Activated CD4-positive, alpha-beta T cell treated with anti-CD3 and anti-CD28 coated beads, Interleukin-2, amount 50 U/mL, for 48 hours (primary cell): ENCODE results near the gene BHLHA9.
"Not testable (repeated sequence)": the region's sequence is repeated elsewhere in the genome, so short reads cannot be mapped to it uniquely, and the experiment has no call there.

Experiments
- DNase-seq, 2 experiments: peaks; one replicate each; pipeline ENCODE4 v3.0.0-alpha.2; 2020

The BHLHA9 gene

DNA sequence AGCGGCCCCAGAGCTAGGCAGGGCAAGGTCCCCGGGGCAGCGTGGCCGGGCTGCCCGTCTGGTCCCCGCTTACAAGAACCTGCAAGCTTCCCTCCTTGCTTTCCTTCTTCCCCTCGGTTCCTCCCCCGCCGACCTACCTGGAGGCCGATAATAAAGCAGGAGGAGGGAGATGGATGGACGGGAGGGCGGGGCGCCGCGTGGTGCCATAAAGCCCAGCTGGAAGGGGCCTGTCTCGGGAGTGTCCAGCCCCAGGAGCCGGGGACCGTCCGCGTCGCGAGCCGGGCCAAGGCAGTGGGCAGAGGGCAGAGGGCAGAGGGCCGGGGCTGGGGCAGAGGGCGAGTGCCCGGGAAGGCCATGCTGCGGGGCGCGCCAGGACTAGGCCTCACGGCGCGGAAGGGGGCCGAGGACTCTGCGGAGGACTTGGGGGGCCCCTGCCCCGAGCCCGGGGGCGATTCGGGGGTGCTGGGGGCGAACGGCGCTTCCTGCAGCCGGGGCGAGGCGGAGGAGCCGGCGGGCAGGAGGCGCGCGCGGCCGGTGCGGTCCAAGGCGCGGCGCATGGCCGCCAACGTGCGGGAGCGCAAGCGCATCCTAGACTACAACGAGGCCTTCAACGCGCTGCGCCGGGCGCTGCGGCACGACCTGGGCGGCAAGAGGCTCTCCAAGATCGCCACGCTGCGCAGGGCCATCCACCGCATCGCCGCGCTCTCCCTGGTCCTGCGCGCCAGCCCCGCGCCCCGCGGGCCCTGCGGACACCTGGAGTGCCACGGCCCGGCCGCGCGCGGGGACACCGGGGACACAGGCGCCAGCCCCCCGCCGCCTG lies at the start of gene BHLHA9:
TSS of gene BHLHA9 (plus strand) at position 235 of the 820 bp plus-strand sequence. CDS start at position 355, 120 bp downstream.
- no peak for DNase-seq

DNA sequence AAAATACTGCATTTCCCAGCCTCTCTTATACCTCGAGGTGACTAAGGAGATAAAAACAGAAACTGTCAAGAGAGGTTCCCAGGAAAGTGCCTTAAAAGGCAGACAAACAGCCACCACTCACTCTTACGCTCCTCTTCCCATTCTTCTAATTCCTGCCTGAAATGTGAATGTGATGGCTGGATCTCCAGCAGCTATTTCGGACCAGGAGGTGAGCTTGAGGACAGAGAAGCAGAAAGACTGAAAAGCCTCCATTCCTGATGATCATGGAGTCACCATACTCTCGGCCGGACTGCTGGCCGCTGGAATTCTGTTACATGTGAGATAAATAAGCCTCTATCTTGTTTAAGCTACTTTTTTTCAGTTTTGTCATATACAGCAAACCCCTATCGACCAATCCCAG lies 49.0 kb upstream of the BHLHA9 start:
- no peak for DNase-seq

DNA sequence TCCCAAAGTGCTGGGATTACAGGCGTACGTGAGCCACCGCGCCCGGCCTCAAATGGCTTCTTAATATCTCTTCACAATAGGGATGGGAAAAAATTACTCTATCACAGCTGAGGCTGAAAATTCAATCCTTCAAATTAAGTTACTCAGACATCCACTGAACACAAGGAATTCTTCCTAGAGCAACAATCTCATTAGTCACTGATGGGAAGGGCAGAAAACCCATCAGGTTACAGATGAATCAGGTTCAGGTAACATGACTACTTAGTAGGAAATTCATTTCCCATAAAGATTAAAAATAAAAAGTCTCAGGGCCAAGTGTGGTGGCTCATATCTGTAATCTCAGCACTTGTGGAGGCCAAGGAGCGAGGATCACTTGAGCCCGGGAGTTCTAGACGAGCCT lies 47.9 kb upstream of the BHLHA9 start:
- no peak for DNase-seq

DNA sequence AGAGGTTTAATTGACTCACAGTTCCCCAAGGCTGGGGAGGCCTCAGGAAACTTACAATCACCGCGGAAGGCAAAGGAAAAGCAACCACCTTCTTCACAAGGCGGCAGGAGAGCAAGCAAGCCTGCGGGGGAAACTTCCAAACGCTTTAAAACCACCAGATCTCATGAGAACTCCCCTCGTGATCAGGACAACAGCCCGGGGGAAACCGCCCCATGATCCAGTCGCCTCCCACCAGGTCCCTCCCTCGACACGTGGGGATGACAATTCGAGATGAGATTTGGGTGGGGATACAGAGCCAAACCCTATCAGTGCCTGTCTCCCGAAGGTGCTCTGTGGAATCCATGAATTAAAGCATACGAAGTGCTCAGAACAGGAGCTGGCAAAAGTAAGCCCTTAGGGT lies 46.6 kb upstream of the BHLHA9 start:
- DNase-seq: no peak

DNA sequence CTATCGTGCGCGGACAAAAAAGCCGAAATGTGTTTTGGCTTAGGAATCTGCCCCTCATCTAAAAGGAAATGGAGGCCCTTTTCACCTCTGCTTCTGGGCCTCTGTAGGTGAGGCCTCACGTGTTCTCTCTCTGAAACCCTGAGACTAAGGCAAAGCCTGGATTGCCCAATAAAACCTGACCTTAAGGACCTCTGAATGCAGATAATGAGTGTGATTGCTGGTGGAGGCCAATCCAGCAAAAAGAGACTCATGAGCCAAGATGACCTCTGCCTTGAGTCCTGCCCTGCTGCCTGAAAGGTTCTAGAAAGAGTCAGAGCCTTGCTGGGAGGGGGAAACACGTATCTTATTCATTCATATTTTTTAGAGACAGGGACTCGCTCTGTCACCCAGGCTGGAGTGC lies 45.9 kb upstream of the BHLHA9 start:
- no peak for DNase-seq

DNA sequence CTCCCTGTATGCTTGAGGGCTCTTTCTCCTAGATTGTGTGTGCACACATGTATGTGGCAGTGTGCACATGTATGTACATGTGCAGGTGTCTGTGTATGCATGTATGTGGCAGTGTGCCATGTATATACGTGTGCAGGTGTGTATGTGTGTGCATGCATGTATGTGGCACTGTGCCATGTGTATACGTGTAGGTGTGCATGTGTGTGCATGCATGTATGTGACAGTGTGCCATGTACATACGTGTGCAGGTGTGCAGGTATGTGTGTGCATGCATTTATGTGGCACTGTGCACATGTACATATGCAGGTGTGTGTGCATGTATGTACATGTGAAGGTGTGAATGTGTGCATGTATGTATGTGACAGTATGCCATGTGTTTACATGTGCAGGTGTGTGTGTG lies 43.9 kb upstream of the BHLHA9 start:
- DNase-seq: no peak

DNA sequence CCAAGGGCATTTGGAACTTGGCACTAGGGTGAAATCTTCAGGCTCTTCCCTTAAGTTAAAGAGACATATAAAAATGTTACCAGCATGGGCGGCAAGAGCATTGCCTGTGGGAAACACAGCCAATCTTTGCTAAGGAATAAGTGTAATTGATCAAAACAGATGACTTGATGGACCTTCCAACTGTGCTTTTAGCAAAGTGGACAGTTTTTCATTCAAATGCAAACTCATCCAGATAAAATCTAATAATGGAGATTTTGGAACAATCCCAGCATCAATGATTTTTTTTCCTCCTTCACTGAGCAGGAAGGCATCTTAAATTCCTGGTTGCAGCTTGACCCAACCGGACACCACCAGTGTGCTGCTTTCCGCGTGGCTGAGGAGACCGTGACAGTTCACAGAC lies 42.9 kb upstream of the BHLHA9 start:
- DNase-seq: no peak

DNA sequence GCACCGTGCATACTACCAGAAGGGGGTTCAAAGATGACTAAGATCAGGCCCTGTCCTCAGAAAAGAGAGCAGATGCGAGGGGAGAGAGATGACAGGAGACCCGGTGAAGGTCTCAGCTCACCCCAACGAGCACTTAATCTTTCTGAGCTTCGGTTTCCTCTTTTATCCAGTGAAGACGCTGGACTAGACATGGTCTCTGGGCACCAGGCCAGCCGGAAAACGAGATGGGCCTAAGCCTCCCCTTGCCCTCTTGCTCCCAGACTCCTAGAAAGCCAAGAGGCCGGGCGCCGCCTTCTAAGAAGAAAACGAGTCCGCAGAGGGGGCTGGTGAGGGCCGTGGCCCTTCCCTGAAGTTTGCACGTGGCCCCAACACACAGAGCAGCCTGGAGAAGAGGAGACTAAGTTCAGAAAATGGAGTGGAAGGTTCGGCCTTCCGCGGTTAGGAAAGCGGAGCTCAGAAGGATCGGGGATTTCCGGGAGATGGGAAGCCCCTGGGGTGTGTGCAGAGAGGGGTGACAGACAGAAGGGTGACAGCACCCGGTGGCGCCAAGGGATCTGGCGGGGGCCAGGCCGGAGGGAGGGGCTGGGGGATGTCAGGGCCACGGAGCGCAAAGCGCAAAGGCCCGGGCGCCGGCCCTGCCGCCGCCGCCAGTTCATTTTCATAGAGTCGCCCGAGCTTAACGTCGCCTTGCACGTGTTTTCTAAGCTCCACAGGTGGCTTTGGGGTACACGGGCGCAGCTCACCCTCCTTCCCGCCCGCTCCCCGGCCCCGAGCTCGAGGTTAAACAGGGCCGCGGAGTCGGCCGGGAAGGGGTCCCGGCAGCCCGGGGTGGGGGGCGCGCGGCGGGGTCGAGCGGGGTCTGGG lies 42.1 kb upstream of the BHLHA9 start:
- peak in 1 of 2 experiments; percentile 18 for DNase-seq

DNA sequence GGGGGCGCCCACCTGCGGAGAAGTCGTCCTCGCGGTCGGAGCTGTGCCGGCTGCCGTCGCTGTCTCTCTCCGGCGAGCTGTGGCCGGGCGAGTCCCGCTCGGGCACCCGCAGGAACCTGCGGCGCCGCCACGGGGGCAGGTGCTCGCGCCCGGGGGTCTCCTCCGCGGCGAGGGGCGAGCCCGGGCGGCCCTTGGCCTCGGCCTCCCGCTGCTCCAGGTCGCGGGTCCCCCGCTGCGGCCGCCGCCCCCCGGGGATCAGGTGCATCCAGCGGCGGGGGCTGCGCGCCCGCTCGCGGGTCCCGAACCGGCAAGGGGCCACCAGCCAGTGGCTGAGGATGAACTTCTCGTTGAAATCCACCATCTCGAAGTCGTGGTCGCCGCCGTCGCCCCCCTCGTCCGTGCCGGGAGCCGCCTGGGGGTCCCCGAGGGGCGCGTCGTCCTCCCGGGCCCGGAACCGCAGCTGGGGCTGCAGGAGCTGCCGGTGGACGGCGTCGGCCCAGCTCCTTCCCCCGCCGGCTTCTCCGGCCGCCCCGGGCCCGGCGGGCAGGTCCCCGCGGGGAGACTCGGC lies 41.4 kb upstream of the BHLHA9 start:
- DNase-seq: no peak

DNA sequence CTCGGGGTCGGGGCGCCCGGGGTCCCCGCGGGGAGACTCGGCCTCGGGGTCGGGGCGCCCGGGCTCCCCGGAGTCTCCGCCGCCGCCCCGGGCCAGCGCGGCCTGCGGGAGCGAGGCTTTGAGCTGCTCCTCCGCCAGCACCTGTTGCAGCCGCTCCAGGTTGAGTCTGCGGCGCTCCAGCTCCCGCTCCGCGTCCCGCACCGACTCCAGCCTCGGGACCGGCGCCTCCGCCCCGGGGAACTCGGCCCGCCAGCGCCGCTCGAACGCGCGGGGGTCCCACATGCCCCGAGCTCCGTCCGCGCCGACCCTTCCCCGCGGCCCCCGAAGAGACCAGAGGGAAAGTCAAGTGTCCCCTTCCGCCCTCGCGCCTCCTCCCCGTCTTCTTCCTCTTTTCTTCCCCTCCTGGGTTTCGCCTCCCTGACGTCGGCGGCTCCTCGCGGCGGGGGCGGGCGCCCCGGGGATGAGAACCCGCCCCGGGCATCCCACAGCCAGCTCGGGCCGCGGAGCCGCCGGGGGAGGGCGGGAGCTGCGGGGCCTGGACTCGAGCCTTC lies 40.8 kb upstream of the BHLHA9 start:
- DNase-seq: peak; percentile 33 to 52

DNA sequence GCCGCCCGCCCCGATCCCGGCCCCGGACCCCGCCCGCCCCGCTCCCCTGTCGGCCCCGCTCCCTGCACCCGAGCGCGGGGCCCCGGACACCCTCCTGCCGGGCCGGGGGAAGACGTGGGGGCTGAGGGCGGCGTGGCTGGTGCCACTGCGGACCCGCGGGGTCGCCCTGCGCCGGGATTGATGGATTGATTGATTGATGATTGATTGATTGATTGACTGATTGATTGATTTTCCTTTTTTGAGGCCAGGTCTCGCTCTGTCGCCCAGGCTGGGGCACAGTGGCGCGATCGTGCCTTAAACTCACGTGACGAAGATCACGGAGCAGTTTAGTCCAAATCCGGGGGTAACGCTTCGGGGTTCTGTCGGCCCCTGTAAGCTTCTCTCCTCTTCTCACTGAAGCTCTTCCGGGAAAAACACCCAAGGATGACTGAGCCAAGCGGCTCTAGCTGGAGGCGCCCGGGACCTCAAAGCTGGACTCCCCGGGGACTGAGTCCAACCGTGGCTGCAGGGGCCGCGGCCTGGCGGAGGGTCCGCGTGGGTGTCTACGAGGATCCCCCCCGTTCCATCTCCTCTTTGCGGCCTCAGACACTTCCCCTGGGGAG lies 40.2 kb upstream of the BHLHA9 start:
- DNase-seq: no peak

DNA sequence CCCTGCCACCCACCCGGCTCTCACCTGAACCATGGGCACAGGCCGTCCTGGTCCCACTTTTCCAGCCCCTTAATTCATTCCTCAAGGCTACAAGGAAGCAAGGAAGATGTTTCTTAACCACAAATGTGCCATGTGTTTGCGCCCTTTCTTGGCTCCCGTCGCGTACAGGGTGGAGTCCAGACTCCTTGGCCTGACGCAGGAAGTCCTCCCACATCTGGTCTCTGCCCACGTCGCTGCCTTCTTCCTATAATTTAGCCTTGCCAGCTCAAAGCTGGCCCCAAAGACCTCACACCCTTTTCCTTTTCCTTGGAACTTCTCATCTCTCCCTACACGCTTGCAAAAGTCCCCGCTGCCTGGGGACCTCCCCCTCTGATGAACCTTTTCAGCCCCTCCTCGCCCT lies 38.8 kb upstream of the BHLHA9 start:
- DNase-seq: no peak

DNA sequence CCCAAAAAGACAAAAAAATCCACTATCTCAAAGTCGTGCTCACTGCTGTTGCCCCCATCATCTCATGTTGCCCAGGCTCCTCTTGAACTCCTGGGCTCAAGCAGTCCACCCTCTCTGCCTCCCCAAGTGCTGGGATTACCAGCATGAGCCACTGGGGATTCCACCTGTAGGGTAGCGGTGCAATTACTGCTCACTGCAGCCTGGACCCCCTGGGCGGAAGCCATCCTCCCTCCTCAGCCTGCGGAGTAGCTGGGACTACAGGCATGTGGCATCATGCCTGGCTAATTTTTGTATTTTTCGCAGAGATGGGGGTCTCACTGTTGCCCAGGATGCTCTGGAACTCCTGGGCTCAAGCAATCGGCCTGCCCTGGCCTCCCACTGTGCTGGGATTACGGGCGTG lies 37.9 kb upstream of the BHLHA9 start:
- no peak for DNase-seq

DNA sequence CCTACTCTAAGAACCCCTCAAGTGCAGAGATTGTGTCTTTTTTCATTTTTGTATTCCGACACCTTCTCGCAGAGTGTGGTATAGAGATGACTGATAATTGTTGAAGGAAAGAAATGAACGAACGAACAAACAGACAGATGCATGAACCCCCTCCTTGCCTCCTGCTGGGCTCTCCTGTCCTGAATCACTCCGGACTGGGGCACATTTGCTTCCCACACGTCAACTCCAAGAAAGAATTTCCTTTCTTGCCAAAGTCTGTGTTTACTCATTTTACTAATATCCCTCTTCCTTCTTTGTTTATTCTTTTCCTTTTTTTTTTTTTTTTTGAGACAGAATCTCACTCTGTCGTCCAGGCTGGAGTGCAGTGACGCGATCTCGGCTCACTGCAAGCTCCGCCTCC lies 37.5 kb upstream of the BHLHA9 start:
- DNase-seq: no peak

DNA sequence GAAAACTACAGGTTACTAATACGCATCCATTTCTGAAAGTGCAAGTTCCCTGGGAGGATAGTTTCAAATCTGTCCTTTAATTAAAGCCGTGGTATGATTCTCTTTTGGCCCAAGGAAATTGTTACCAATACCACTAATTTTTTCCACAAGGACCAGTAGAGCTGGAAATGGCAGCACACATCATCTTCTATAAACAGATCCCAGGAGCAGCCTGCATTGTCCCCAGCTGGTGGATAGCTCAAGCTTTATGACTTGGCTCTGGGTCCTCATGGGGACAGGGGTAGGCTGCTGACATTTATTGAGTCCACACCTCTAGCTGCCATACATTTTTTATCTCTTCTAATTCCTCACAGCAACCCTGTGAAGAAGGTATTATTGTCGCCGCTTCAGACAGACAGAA lies 35.8 kb upstream of the BHLHA9 start:
- no peak for DNase-seq

DNA sequence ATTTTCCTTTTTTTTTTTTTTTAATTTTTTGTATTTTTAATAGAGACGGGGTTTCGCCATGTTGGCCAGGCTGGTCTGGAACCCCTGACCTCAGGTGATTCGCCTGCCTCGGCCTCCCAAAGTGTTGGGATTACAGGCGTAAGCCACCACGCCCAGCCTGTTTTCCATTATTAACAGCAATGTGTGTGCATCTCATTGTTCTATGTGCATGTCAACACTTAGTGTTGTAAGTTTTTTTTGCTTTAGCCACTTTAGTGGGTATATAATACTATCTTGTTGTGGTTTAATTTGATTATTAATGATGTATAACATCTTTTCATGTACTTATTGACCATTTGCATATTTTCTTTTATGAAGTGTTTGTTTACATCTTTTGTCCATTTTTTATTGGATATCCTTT lies 32.8 kb upstream of the BHLHA9 start:
- DNase-seq: no peak

DNA sequence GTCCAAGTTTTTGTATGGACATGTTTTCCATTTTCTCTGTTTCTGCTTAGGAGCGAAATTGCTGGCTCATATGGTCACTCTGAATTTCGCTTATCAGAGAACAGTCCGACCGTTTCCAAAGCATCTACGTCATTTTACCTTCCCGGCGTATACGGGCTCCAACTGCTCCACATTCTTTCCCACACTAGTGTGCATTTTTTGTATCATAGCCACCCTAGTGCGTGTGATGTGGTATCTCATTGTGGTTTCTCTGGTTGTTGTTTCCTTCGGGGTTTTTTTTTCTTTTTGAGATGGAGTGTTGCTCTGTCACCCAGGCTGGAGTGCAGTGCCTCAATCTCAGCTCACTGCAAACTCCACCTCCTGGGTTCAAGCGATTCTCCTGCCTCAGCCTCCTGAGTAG lies 31.0 kb upstream of the BHLHA9 start:
- no peak for DNase-seq

DNA sequence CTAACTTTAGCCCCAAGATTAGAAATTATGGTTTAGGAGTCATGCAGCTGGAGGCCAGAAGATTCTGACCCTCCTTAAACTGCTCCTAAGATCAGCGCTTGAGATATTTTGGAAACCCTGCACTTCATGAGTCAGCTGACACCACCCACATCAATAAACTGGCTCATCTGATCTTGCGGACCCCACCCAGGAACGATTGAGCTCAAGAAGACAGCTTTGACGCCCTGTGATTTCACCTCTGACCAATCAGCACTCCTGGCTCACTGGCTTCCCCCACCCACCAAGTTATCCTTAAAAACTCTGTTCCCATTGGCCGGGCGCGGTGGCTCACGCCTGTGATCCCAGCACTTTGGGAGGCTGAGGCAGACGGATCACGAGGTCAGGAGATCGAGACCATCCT lies 29.8 kb upstream of the BHLHA9 start:
- DNase-seq: not testable (repeated sequence)

DNA sequence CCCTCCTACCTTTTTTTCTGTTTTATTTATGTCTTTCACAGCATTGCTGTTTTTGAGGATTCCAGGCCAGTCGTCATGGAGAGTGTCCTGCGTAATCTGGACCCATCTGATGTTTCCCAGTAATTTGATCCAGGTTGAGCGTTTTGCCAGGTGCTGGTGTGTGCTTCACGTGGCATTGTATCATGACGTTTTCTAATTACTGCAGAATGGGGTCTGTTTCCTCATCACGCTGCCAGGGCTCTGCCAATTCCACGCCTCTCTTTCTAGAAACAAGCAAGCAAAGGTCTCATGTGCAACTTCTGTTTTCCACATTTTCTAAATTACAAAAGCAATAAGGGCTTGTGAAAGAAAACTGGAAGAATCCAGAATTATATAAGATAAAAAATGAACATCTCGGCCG lies 28.3 kb upstream of the BHLHA9 start:
- DNase-seq: no peak

DNA sequence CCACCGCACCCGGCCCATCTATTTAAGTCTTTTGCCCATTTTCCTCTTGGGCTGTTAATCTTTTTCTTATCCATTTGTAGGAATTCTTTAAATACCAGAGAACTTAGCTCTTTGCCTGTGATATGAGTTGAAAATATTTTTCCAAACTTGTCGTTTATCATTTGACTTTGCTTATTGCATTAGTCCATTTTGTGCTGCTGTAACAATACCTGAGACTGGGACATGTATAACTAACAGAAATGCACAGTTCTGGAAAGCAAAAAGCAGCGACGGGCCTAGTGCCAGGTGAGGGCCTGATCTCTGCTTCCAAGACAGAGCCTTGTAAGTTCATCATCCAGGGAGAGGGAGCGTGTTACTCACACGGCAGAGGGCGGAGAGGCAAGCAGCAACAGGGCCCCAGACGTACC lies 25.6 kb upstream of the BHLHA9 start:
- DNase-seq: no peak

DNA sequence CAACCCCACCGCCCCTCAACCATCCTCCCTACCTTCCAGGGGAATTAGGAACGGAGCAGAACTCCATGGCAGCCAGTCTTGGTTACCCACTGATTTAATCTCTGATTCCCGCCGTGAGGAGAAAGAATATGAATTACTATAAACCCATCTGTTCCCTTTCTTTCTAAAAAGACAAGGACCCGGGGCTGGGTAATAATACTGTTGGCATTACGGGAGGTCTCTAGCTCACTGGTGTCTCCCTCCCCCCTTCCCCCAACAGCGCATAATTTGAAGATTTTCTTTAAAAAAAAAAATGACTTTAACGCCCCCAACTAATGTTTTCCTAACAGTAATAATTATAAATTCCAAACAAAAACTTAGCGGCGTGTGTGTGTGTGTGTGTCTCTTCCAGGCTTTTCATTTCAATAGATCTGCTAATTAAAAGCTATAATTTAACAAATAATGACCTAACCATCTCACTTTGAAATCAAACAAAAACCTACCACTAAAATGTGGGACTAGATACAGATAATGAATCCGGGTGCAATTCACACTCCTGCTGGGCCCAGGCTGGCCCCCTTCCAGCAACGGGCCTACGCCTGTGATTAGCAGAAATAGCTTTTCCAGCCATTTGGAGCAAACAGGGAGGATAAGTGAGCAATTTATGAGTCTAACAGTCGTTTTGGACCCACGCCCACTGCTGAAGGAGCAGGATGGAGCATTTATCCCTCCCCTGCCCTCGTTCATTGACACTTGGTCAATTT lies 18.2 kb upstream of the BHLHA9 start:
- DNase-seq: no peak

DNA sequence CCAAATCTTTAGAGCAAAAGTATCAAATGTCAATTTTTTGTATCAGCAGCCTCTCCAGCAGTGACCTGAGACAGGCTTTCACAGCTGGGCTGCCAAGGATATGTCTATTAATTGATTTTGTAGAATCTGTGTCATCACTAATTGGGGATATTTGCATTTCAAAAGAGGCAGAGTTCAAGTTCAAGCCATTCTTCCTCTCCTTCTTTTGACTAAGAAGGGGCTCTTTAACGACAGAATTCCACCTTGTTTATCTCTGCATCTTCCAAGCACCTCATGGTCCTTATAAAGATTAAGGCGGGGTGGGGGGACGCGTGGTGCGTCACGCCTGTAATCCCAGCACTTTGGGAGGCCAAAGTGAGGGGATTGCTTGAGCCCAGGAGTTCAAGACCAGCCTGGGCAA lies 15.2 kb upstream of the BHLHA9 start:
- no peak for DNase-seq
